PC-3 (cell line): Measurements from ENCODE around the gene RPS6KA2.

ENCODE experiments used
- CTCF ChIP-seq: fragments of 300-600 bp; sonication (generic); conservative IDR thresholded peaks from 2 replicates; pipeline ENCODE4 v1.5.1; 2017; ENCODE audit warnings: antibody characterized with exemption, low read depth, mild to moderate bottlenecking, low read length
- EZH2 ChIP-seq: fragments of 300-600 bp; sonication (generic); IDR thresholded peaks from one replicate; pipeline ENCODE4 v1.6.1; 2017; ENCODE audit warnings: antibody characterized with exemption, mild to moderate bottlenecking, low read length; ENCODE audit not compliant: unreplicated experiment
- EZH2phosphoT487 ChIP-seq: fragments of 300-600 bp; sonication (generic); IDR thresholded peaks from 2 replicates; pipeline ENCODE4 v1.6.1; 2018; ENCODE audit warnings: mild to moderate bottlenecking, antibody characterized with exemption, low read length, borderline replicate concordance

GRCh38 chr6:166402582-166403277 lies 224.3 kb downstream of the RPS6KA2 start:
- TF ChIP-seq CTCF (no peak), EZH2phosphoT487 (no peak), EZH2 (no peak)
